ENCODE measurements around the gene EIF2S1. TPM values are rescaled to one million over a fixed set of nuclear protein-coding genes. Genes with fewer than 3 reads are reported as not detected.

Gene EIF2S1
- polyA plus RNA-seq, 1 experiment, result 149 TPM

GRCh38 chr14:67358924-67359774 lies 979 bp upstream of the EIF2S1 start:
- H3K27me3 ChIP-seq (ENCODE audit: control insufficient read depth, insufficient read depth, low read length), result no peaks in the 10 kb centered on the region
- peak overlapping the region; percentile 97 for H3K4me3 ChIP-seq (ENCODE audit: low read depth, low read length)
- peak; percentile 24 for DNase-seq (ENCODE audit: low read depth, low spot score)
- TF ChIP-seq, protein P1, sequence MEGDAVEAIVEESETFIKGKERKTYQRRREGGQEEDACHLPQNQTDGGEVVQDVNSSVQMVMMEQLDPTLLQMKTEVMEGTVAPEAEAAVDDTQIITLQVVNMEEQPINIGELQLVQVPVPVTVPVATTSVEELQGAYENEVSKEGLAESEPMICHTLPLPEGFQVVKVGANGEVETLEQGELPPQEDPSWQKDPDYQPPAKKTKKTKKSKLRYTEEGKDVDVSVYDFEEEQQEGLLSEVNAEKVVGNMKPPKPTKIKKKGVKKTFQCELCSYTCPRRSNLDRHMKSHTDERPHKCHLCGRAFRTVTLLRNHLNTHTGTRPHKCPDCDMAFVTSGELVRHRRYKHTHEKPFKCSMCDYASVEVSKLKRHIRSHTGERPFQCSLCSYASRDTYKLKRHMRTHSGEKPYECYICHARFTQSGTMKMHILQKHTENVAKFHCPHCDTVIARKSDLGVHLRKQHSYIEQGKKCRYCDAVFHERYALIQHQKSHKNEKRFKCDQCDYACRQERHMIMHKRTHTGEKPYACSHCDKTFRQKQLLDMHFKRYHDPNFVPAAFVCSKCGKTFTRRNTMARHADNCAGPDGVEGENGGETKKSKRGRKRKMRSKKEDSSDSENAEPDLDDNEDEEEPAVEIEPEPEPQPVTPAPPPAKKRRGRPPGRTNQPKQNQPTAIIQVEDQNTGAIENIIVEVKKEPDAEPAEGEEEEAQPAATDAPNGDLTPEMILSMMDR (IDR thresholded peaks at IDR 0.05; ENCODE audit: low read depth, low read length), result no peak
- H3K9me3 ChIP-seq (ENCODE audit: control insufficient read depth, insufficient read depth, low read length), result peaks cover 2% of the 10 kb centered on the region; the same call in 1 of the 2 replicates
- H3K27ac ChIP-seq (ENCODE audit: low read depth, low read length), result peak overlapping the region; percentile 99
- POLR2A ChIA-PET, result interaction anchor here (0.9 to 1.3 kb wide), 2 partner anchors 27 to 337 kb away, joined by 3 read pairs; partner anchors contain the start of gene RDH11
- CTCF ChIA-PET, result interaction anchor here (0.5 to 2.2 kb wide), 65 partner anchors 8 to 999 kb away, joined by 3 to 27 read pairs (median 5); partner anchors contain the start of genes PALS1, PIGH and RDH11

DNA sequence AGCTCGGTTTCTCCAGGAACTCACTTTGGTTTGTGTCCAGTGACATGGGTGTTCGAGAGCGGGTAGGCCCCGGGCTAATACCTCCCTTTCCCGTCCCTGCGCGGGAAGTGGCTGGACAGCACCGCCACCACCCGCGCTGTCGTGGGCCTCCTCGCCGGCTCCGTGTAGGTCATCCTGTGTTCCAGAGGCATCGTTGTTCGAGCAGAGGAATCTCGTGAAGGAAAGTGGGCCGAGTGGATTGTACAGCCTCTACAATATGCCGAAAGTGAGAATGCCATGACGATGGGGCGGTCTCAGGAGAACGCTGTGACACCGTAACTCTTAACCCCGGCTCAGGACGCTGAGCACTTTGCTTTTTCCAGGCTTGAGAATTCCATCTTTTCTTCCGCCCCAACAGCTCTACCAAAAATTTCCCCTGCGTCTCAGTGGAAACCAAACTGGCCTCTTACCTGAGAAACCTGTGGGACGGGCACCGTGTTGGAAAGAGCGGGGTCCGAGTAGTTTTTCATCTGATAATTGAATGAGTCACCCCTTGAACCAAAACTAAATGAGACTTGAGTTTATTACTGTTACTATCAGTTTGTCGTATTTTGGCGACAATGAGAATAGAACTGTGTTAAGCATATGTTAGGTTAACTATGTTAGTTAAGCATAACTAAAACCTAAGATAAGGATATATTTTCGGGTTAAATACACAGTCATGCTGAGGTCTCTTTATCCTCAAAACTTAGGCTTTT lies 510 bp downstream of the EIF2S1 start:
- H3K4me3 ChIP-seq (ENCODE audit: low read depth, low read length), result peak overlapping the region; percentile 97
- POLR2A ChIA-PET, result interaction anchor here (1.3 kb wide), 1 partner anchor 28 kb away, joined by 3 read pairs; no protein-coding TSS in a partner anchor
- H3K9me3 ChIP-seq (ENCODE audit: control insufficient read depth, insufficient read depth, low read length), result peaks cover 2% of the 10 kb centered on the region; the same call in 1 of the 2 replicates
- CTCF ChIA-PET, result interaction anchor here (0.5 to 2.2 kb wide), 54 partner anchors 8 to 1001 kb away, joined by 3 to 27 read pairs (median 5); partner anchors contain the start of genes PIGH and RDH11
- no peak for DNase-seq (ENCODE audit: low read depth, low spot score)
- peak overlapping the region; percentile 31 for H3K27ac ChIP-seq (ENCODE audit: low read depth, low read length)
- TF ChIP-seq, protein P1 (IDR thresholded peaks at IDR 0.05; ENCODE audit: low read depth, low read length), result no peak
- H3K27me3 ChIP-seq (ENCODE audit: control insufficient read depth, insufficient read depth, low read length), result no peaks in the 10 kb centered on the region

- TF ChIP-seq, protein P1 (IDR thresholded peaks at IDR 0.05; ENCODE audit: low read depth, low read length), result no peak
- ChIA-PET POLR2A (no interaction called here), CTCF (no interaction called here)
- Histone ChIP-seq H3K4me3 (ENCODE audit: low read depth, low read length) (no peak overlapping the region), H3K9me3 (ENCODE audit: control insufficient read depth, insufficient read depth, low read length) (peaks cover under 1% of the 10 kb centered on the region; the same call in 1 of the 2 replicates), H3K27ac (ENCODE audit: low read depth, low read length) (no peak overlapping the region), H3K27me3 (ENCODE audit: control insufficient read depth, insufficient read depth, low read length) (no peaks in the 10 kb centered on the region)
- no peak for DNase-seq (ENCODE audit: low read depth, low spot score)
Observed at GRCh38 chr14:67365476-67365875, 5.3 kb downstream of the EIF2S1 start.

DNA sequence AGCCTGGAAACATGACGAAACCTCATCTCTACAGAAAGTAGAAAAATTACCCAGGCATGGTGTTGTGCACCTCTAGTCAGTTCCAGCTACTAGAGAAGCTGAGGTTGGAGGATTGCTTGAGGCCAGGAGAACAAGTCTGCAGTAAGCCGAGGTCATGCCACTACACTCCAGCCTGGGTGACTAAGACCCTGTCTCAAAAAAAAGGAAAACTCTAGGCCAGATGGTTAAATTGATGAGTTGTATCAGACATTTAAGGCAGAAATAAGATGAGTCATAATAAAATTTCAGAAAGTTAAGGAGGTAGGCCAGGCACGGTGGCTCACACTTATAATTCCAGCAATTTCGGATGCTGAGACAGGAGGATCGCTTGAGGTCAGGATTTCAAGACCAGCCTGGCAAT lies 10.7 kb downstream of the EIF2S1 start:
- Histone ChIP-seq H3K27me3 (ENCODE audit: control insufficient read depth, insufficient read depth, low read length) (no peaks in the 10 kb centered on the region), H3K27ac (ENCODE audit: low read depth, low read length) (no peak overlapping the region), H3K4me3 (ENCODE audit: low read depth, low read length) (no peak overlapping the region), H3K9me3 (ENCODE audit: control insufficient read depth, insufficient read depth, low read length) (no peaks in the 10 kb centered on the region)
- TF ChIP-seq, protein P1 (IDR thresholded peaks at IDR 0.05; ENCODE audit: low read depth, low read length), result no peak
- ChIA-PET CTCF (interaction anchor here (1.9 kb wide), 1 partner anchor 11 kb away, joined by 21 read pairs; the partner anchor contains the start of genes ATP6V1D and EIF2S1), POLR2A (no interaction called here)
- no peak for DNase-seq (ENCODE audit: low read depth, low spot score)

Measured in AG04450 (cell line).